GM21786 (cell line): Measurements from ENCODE around the gene LOXL4.

Experiments
- ATAC-seq: cut with Tn5 transposase; IDR thresholded peaks from one replicate; pipeline ENCODE4 v1.9.1; 2021; ENCODE audit not compliant: unreplicated experiment

LOXL4 gene

GRCh38 chr10:98295907-98296306 lies 27.9 kb upstream of the LOXL4 start:
- no peak for ATAC-seq

DNA sequence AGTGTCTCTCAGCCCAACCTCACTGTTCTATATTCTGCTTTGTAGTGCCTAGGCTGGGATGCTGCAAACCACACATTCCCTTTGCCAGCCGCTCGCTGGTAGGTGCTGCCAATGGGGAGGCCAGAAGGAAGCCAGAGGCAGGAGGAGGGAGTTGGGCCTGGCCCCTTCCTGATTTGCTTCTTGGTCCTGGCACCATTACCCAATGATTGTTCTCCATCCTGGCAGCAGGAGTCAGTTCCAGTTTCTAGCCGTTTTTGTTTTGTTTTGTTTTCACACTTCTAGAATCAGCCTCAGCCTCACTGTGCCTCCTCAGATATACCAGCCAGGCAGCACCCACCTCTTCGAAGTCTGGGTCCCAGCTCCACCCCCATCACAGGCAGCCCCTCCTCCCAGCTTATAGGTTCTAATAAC lies 27.4 kb upstream of the LOXL4 start:
- no peak for ATAC-seq

- no peak for ATAC-seq
Observed at GRCh38 chr10:98294270-98294627, 26.3 kb upstream of the LOXL4 start.

DNA sequence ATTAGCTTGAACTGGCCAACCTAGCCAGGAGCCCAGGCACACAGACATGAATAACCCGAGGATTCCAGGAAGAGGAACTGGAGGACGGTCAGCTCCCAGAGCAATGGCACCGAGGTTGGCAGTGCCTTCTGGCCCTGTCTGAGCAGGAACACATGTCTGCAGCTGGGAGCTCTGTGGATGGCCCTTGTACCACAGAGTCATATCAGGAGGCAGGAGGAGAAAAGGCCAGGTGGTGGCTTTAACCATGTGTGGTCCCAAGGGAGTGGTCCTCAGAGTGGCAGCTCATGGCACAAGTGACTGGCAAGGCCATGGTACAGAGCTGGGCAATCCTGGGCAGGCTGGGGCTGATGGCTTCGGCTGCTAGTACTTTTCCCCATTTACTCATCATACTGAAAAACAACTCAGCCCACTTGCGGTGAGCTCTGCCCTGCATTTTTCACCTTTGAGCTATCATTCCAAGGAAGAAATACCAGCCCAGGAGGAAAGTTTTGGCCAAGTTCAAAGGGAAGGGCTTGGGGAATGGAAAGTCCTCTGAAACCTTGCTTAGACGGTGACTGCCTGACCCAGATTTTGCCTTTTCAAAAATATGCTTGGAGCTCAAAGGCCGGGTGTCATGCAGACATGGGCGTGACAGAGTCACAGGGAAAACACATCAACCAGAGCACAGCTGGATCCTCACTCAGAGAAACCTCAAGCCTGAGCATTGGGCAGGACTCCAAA lies 25.7 kb upstream of the LOXL4 start:
- no peak for ATAC-seq

DNA sequence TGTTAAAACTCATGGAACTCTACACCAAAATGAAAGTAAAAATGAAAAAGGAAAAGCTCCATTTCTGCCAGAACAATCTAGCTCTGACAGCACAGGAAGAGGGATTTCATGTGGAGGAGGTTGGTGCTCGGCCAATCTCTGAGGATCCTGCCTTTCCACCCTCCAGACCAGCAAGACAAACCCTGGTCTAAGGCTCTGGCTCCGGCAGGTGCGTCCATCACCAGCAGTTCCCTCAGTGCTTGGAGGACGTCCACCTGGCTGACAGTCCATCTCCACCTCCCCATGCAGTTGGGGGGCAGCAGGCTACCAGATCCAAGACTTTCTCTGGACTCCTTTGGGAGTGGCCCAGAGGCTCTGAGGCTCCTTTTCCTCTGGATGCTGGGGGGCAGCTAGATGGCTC lies 25.0 kb upstream of the LOXL4 start:
- no peak for ATAC-seq

DNA sequence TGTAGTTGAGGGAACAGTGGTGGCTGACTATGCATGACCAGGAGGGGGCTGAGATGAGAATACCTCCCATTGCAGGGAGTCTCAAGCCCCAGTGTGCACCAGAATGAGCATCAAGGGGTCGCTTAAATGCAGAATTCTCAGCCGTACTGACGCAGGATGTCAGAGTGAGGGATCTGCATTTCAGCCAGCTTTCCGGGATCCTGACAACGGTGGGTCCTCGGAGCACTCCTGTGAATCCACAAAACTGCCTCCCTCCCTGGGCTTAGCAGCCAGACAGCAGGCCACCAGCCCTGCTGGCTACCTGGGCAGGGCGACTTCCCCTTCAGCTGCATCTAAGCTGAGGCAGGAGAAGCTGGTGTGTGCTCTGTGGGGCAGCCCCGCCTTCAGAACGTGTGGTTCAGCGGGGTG lies 21.8 kb upstream of the LOXL4 start:
- no peak for ATAC-seq

GRCh38 chr10:98287321-98287720 lies 19.3 kb upstream of the LOXL4 start:
- ATAC-seq: no peak

GRCh38 chr10:98286419-98286818 lies 18.4 kb upstream of the LOXL4 start:
- no peak for ATAC-seq

- ATAC-seq: no peak
Observed at GRCh38 chr10:98285416-98285815, 17.4 kb upstream of the LOXL4 start.

DNA sequence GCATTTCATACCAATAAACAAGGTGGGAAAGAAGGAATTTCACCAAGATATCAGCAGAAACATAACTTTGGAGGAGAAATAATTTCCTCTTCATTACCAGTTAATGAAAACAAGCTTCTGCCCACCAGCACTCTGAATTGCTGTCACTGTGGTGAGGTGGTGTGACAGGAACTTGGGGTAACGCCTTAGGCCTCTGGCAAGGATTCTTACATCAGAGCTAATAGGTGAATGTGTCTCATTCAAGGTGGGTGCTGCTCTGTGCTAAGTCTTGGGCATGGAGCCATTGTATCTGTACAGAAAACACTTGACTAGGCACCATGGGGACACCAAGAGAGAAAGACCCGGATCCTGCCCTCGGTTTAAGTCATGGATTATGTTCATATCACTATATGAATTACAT lies 8.3 kb upstream of the LOXL4 start:
- no peak for ATAC-seq

DNA sequence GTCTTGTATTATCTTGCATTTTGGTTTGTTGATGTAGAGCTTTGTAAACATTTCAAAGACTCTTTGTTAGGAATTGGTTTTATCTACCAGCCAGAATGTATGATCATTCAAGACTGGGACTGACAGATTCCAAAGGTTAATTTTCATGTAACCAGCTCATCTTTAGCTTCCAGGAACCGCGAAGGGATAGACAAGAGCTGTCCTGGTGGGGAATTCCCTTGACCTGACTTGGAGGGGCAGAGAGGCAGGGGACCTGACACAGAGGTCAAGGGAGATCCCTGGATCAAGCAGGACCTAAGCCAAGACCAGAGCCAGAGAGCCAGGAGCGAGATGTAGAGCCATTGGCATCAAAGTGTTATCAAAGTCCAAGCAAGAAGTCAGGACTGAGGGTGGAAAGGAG lies 6.6 kb upstream of the LOXL4 start:
- ATAC-seq: no peak

- ATAC-seq: no peak
Observed at GRCh38 chr10:98273057-98273850, 5.3 kb upstream of the LOXL4 start.

DNA sequence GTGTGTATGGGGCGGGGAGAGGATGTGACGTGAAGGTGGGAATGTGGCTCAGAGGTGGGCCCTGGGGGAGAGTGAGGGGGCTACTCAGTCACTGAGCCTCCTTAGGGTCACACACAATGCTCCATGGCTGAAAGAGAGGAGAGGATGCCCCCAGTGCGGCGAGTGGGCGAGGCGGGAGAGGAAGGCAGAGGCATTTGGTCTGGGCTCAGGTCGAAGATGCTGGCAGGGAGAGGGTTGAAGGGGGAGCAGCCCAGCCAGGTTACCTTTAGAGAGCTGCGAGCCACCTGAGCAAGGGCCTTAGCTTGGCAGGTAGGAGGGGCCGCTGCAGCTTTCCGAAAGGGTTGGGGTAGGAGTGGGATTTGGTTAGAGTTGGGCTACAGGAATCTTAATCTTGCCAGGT lies 4.7 kb upstream of the LOXL4 start:
- no peak for ATAC-seq

- ATAC-seq: no peak
Observed at GRCh38 chr10:98272245-98272644, 4.3 kb upstream of the LOXL4 start.

- ATAC-seq: no peak
Observed at GRCh38 chr10:98270786-98271185, 2.8 kb upstream of the LOXL4 start.

- ATAC-seq: no peak
Observed at GRCh38 chr10:98270073-98270740, 2.2 kb upstream of the LOXL4 start.

DNA sequence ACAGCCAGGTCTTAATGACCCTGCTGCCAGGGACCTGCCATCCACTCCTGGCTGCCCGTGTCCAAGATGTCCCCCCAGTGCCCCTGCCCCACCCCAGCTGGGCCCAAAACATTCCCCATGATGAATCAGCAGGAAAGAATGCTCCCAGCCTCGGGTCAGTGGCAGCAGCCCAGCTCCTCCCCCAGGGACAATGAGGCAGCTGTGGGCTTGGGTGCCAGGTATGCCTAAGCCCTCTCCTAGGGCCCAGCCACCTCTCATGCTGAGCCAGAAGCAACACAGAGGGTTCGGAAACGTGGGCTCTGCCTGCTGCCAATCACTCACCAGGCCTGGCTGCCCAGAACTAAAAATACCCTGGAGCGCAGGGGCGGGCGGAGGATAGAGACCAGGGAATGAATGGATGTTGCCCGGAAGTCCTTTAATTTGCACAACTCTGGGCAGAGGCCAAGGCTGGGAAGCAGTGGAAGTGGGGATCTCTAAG lies 1.5 kb upstream of the LOXL4 start:
- ATAC-seq: no peak

GRCh38 chr10:98268694-98269431 lies 869 bp upstream of the LOXL4 start:
- no peak for ATAC-seq

GRCh38 chr10:98267069-98267893 lies 713 bp downstream of the LOXL4 start:
- ATAC-seq: no peak

GRCh38 chr10:98266647-98267046 lies 1.3 kb downstream of the LOXL4 start:
- no peak for ATAC-seq
